Activated B cell treated with CpG ODN at 0.5 μM for 24 hours (primary cell): ENCODE data around the gene ADSL. TPM values are rescaled to one million over a fixed set of nuclear protein-coding genes. Genes with fewer than 3 reads are reported as not detected.
A peak's percentile ranks its signal among the peaks of the same experiment; 100 is the strongest.

ENCODE experiments used
- ATAC-seq: fragments of 200-7000 bp; cut with Tn5 transposase; one replicate; pipeline ENCODE4 v1.10.0; 2021; ENCODE audit warnings: low read depth, mild to moderate bottlenecking, moderate library complexity
- CTCF ChIA-PET: fragments of 350-600 bp; sonication (Branson Sonifier 250); formaldehyde crosslinking; loops from one replicate; lab custom pipeline; 2021; ENCODE audit warnings: antibody characterized with exemption; lab: Charles Lee
- POLR2A ChIA-PET: fragments of 350-600 bp; sonication (Branson Sonifier 250); formaldehyde crosslinking; loops from one replicate; lab custom pipeline; 2021; ENCODE audit warnings: antibody characterized with exemption; lab: Charles Lee
- DNase-seq: peaks from one replicate; pipeline ENCODE4 v3.0.0; 2022
- H3K27ac Mint-ChIP-seq: one replicate; pipeline ENCODE4 v1.8.0; 2020; ENCODE audit warnings: mixed read lengths
- H3K27me3 Mint-ChIP-seq: one replicate; pipeline ENCODE4 v1.8.0; 2021; ENCODE audit warnings: mixed read lengths
- H3K36me3 Mint-ChIP-seq: one replicate; pipeline ENCODE4 v1.8.0; 2021; ENCODE audit warnings: low read depth, mixed read lengths
- H3K4me1 Mint-ChIP-seq: one replicate; pipeline ENCODE4 v1.8.0; 2021; ENCODE audit warnings: mixed read lengths
- H3K4me3 Mint-ChIP-seq: one replicate; pipeline ENCODE4 v1.8.0; 2020; ENCODE audit warnings: mild to moderate bottlenecking, mixed read lengths
- H3K9me3 Mint-ChIP-seq: one replicate; pipeline ENCODE4 v1.8.0; 2020; ENCODE audit warnings: mixed read lengths
- CTCF ChIP-seq: fragments of 200-600 bp; IDR thresholded peaks from one replicate; pipeline ENCODE4 v1.8.0; 2022; ENCODE audit warnings: antibody characterized with exemption, mild to moderate bottlenecking
- intact Hi-C: fragments of 100-400 bp; cut with micrococcal nuclease; formaldehyde crosslinking; loops from one replicate; pipeline ENCODE4 v1.15.1; 2024
- total RNA-seq: library from RNA; stranded (reverse); gene quantifications from 2 replicates; pipeline ENCODE4 v1.2.3, GENCODE V29; 2022

Gene ADSL
- total RNA-seq, 1 donor from 2014 or later, result 102 TPM

- Mint-ChIP-seq H3K27me3 (no peaks in the 10 kb centered on the region), H3K27ac (peak overlapping the region; percentile 84), H3K9me3 (no peaks in the 10 kb centered on the region), H3K36me3 (peaks cover 35% of the 10 kb centered on the region), H3K4me3 (no peak overlapping the region), H3K4me1 (peaks cover 41% of the 10 kb centered on the region)
- DNase-seq, result no peak
- ChIA-PET CTCF (interaction anchor here (1.0 to 1.4 kb wide), 2 partner anchors 13 to 800 kb away, joined by 3 read pairs; no protein-coding TSS in a partner anchor), POLR2A (interaction anchor here (0.5 to 3.1 kb wide), 4 partner anchors 11 to 155 kb away, joined by 4 to 55 read pairs (median 8); partner anchors contain the start of gene ADSL)
- no peak for ATAC-seq
- intact Hi-C loops, result loop anchor here (2.0 kb wide), 1 partner anchor 13 kb away; no protein-coding TSS in a partner anchor
- no peak for TF ChIP-seq CTCF
Observed at GRCh38 chr22:40335358-40335757, 10.9 kb upstream of the ADSL start.

DNA sequence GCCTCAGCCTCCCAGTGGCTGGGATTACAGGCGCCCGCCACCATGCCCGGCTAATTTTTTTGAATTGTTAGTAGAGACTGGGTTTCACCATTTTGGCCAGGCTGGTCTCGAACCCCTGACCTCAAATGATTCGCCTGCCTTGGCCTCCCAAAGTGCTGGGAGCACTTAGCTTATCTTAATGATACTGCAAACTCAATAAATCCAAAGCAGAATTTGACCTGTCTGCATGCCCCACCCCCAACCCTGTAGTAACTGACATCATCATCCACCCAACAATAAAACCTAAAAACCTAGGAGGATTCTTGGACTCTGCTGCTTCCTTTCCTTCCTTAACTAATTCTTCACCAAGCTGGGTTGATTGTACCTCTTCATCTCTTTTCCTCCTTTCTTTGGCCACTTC, 6.3 kb upstream of the ADSL start:
- intact Hi-C loops, result no loop called here
- Mint-ChIP-seq H3K27ac (peak overlapping the region; percentile 13), H3K9me3 (no peaks in the 10 kb centered on the region), H3K4me3 (no peak overlapping the region), H3K4me1 (peaks cover 42% of the 10 kb centered on the region), H3K27me3 (no peaks in the 10 kb centered on the region), H3K36me3 (peaks cover 6% of the 10 kb centered on the region)
- POLR2A ChIA-PET, result interaction anchor here (0.6 kb wide), 1 partner anchor 9 kb away, joined by 3 read pairs; no protein-coding TSS in a partner anchor
- ATAC-seq (no peak), DNase-seq (no peak)
- no peak for TF ChIP-seq CTCF
- CTCF ChIA-PET, result no interaction called here

GRCh38 chr22:40341604-40342003, 4.7 kb upstream of the ADSL start:
- Mint-ChIP-seq H3K9me3 (no peaks in the 10 kb centered on the region), H3K27ac (no peak overlapping the region), H3K4me3 (no peak overlapping the region), H3K36me3 (peaks cover 11% of the 10 kb centered on the region), H3K27me3 (no peaks in the 10 kb centered on the region), H3K4me1 (peaks cover 33% of the 10 kb centered on the region)
- no peak for DNase-seq
- intact Hi-C loops, result no loop called here
- ATAC-seq, result no peak
- TF ChIP-seq CTCF, result no peak
- ChIA-PET CTCF (no interaction called here), POLR2A (no interaction called here)

GRCh38 chr22:40342521-40342920, 3.8 kb upstream of the ADSL start:
- Mint-ChIP-seq H3K9me3 (no peaks in the 10 kb centered on the region), H3K4me1 (peaks cover 30% of the 10 kb centered on the region), H3K4me3 (no peak overlapping the region), H3K36me3 (peaks cover 16% of the 10 kb centered on the region), H3K27ac (no peak overlapping the region), H3K27me3 (no peaks in the 10 kb centered on the region)
- POLR2A ChIA-PET, result no interaction called here
- DNase-seq, result no peak
- intact Hi-C loops, result no loop called here
- TF ChIP-seq CTCF, result no peak
- CTCF ChIA-PET, result no interaction called here
- no peak for ATAC-seq

DNA sequence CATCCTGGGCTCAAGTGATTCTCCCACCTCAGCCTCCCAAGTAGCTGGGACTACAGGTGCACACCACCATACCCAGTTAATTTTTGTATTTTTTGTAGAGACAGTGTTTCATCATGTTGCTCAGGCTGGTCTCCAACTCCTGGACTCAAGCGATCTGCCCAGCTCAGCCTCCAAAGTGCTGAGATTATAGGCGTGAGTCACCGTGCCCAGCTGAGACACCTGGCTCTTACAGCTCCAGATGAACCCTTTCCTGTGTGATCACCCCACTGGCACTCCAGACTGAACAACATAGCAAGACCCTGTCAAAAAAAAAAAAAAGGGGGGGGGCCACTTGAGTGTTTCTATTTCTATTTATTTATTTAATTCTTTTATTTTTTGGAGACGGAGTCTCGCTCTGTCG, 1.0 kb upstream of the ADSL start:
- DNase-seq, result no peak
- TF ChIP-seq CTCF, result no peak
- Mint-ChIP-seq H3K27me3 (no peaks in the 10 kb centered on the region), H3K36me3 (peaks cover 32% of the 10 kb centered on the region), H3K9me3 (no peaks in the 10 kb centered on the region), H3K4me1 (peaks cover 34% of the 10 kb centered on the region), H3K27ac (peak overlapping the region; percentile 98), H3K4me3 (peak overlapping the region; percentile 98)
- POLR2A ChIA-PET, result interaction anchor here (0.6 to 3.9 kb wide), 24 partner anchors 9 to 1342 kb away, joined by 3 to 55 read pairs (median 4); partner anchors contain the start of genes SGSM3 and TNRC6B
- ATAC-seq, result no peak
- CTCF ChIA-PET, result interaction anchor here (0.6 to 1.1 kb wide), 5 partner anchors 9 to 472 kb away, joined by 3 read pairs; no protein-coding TSS in a partner anchor
- intact Hi-C loops, result loop anchor here (5.0 kb wide), 1 partner anchor 133 kb away; no protein-coding TSS in a partner anchor
